ENCODE results near the gene TNFAIP2. TPM values are rescaled to one million over a fixed set of nuclear protein-coding genes. Genes with fewer than 3 reads are reported as not detected.
A peak's percentile ranks its signal among the peaks of the same experiment; 100 is the strongest.

The TNFAIP2 gene
- total RNA-seq, 2 experiments from 2014 or later = 1.7 to 1.8 TPM

DNA sequence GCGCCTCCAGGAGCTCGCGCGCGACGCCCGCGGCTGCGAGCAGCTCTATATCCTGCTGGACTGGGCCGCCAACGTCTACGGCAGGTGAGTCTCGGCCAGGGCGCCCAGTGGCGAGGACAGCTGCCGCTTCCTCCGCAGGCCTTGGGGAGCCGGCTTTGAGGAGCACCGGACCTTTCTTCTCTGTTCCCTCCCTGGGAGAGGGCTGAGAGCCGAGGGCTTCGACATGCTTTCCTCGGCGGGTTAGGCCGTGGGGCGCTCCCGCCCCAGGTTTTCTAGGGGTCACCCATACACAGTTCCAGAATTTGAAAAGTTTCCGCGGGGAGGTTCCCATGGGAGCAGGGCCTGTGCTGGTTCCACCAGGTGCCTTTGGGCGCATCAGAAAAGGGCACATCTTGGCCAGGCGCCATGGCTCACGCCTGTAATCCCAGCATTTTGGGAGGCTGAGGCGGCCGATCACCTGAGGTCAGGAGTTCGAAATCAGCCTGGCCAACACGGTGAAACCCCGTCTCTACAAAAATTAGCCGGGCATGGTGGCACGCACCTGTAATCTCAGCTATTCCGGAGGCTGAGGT, 20.5 kb upstream of the TNFAIP2 start:
- H3K4me3 Mint-ChIP-seq = no peak overlapping the region
- H3K36me3 Mint-ChIP-seq (ENCODE audit: low read depth) = no peaks in the 10 kb centered on the region
- peaks cover 27% of the 10 kb centered on the region for H3K27me3 Mint-ChIP-seq
- ChIA-PET POLR2A (no interaction called here), CTCF (interaction anchor here (0.7 to 1.0 kb wide), 3 partner anchors 39 to 801 kb away, joined by 3 to 4 read pairs (median 3); no protein-coding TSS in a partner anchor)
- DNase-seq = no peak
- ATAC-seq = no peak
- H3K27ac Mint-ChIP-seq = no peak overlapping the region
- intact Hi-C loops (cut with DNase I, micrococcal nuclease) = no loop called here
- H3K9me3 Mint-ChIP-seq (ENCODE audit: low read depth) = no peaks in the 10 kb centered on the region
- H3K4me1 Mint-ChIP-seq = peaks cover 8% of the 10 kb centered on the region

GRCh38 chr14:103103461-103104388, 19.5 kb upstream of the TNFAIP2 start:
- Mint-ChIP-seq H3K27ac (no peak overlapping the region), H3K4me1 (peaks cover 8% of the 10 kb centered on the region), H3K4me3 (no peak overlapping the region), H3K27me3 (peaks cover 27% of the 10 kb centered on the region), H3K9me3 (ENCODE audit: low read depth) (no peaks in the 10 kb centered on the region), H3K36me3 (ENCODE audit: low read depth) (no peaks in the 10 kb centered on the region)
- DNase-seq (peak; percentile 43), ATAC-seq (no peak)
- CTCF ChIA-PET = interaction anchor here (0.9 to 3.7 kb wide), 8 partner anchors 8 to 410 kb away, joined by 3 to 31 read pairs (median 4); partner anchors contain the start of genes EXOC3L4 and LBHD2
- POLR2A ChIA-PET = no interaction called here
- intact Hi-C loops (cut with DNase I, micrococcal nuclease) = loop anchor here in 1 of 2 experiments (2.0 kb wide), 1 partner anchor 189 kb away; no protein-coding TSS in a partner anchor

GRCh38 chr14:103104389-103104653, 18.9 kb upstream of the TNFAIP2 start:
- H3K4me3 Mint-ChIP-seq = no peak overlapping the region
- no peak for DNase-seq
- CTCF ChIA-PET = interaction anchor here (0.6 to 3.7 kb wide), 31 partner anchors 9 to 1290 kb away, joined by 3 to 31 read pairs (median 4); partner anchors contain the start of genes EXOC3L4 and LBHD2
- H3K27ac Mint-ChIP-seq = no peak overlapping the region
- H3K9me3 Mint-ChIP-seq (ENCODE audit: low read depth) = no peaks in the 10 kb centered on the region
- intact Hi-C loops (cut with DNase I, micrococcal nuclease) = loop anchor here in 1 of 2 experiments (2.0 kb wide), 1 partner anchor 188 kb away; no protein-coding TSS in a partner anchor
- ATAC-seq = no peak
- peaks cover 27% of the 10 kb centered on the region for H3K27me3 Mint-ChIP-seq
- no peaks in the 10 kb centered on the region for H3K36me3 Mint-ChIP-seq (ENCODE audit: low read depth)
- peaks cover 10% of the 10 kb centered on the region for H3K4me1 Mint-ChIP-seq
- POLR2A ChIA-PET = no interaction called here

DNA sequence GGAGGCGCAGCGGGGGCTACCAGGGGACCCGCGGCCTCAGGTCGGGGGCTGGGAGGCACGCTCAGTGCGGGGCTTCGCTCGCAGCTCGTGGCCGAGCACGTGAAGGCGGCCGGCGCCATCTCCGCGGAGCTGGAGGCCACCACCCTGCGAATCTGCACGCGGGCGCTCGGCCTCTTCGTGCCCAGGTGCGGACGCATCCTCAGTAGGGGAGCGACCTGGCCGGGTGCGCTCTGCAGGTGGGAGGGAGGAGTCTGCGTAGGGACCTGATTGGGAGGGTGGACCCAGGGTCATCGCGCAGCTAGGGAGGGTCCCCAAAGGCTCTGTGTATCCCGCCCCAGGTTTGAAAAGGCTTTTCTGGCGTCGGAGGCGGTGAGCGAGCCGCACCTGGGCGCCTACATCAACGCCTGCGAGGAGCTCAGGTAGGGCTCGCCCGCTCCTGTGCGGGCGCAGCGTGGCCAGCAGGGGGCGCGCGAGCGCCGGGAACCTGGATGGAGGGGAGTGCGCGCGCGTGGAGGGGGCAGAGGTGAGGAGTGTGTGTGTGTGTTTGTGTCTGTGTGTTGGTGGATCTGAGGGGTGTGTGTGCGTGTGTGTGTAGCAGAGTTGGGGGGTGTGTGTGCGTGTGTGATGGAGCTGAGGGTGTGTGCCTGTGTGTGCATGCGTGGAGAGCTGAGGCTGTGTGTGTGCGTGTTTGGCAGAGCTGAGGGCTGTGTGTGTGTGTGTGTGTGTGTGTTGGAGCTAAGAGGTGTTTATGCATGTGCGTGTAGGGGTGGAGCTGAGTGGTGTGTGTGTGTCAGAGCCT, 18.4 kb upstream of the TNFAIP2 start:
- no peak overlapping the region for H3K27ac Mint-ChIP-seq
- H3K4me1 Mint-ChIP-seq = peaks cover 10% of the 10 kb centered on the region
- no peaks in the 10 kb centered on the region for H3K9me3 Mint-ChIP-seq (ENCODE audit: low read depth)
- ChIA-PET CTCF (interaction anchor here (0.6 to 3.7 kb wide), 39 partner anchors 9 to 1289 kb away, joined by 3 to 31 read pairs (median 4); partner anchors contain the start of genes EXOC3L4 and LBHD2), POLR2A (interaction anchor here (1.4 kb wide), 1 partner anchor 14 kb away, joined by 4 read pairs; no protein-coding TSS in a partner anchor)
- DNase-seq = peak; percentile 85
- H3K4me3 Mint-ChIP-seq = no peak overlapping the region
- ATAC-seq = peak; percentile 82
- H3K27me3 Mint-ChIP-seq = peaks cover 27% of the 10 kb centered on the region
- H3K36me3 Mint-ChIP-seq (ENCODE audit: low read depth) = no peaks in the 10 kb centered on the region
- intact Hi-C loops (cut with DNase I, micrococcal nuclease) = loop anchor here (1.0 to 5.0 kb wide), 6 partner anchors 30 to 188 kb away; no protein-coding TSS in a partner anchor

DNA sequence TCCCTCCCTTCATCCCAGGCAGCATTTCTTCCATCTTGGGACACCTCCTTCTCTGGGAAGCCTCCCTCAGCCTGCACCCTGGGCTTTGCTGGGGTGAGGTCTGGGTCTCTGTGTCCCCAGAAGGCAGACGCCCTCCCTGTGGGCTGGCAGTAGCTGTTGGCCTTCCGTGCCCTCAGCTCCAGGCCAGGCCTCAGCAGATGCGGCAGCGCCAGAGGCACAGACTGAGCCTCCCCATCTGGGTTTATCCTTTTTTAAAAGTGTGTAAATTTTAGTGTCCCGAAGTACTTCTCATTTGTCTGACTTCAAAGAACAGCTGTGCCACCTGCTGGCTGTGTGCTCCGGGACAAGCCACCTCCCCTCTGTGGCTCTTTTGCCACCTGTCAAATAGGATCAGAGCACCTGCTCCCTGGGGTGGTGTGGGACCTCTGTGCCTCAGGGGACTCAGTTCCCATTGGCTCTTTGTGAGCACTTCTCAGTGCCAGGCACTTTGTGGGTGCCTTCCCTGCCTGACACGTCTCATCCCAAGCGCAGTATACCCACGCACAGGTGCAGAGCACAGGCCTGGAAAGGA, 17.6 kb upstream of the TNFAIP2 start:
- no peak for ATAC-seq
- Mint-ChIP-seq H3K4me1 (peaks cover 10% of the 10 kb centered on the region), H3K36me3 (ENCODE audit: low read depth) (no peaks in the 10 kb centered on the region), H3K4me3 (no peak overlapping the region), H3K9me3 (ENCODE audit: low read depth) (no peaks in the 10 kb centered on the region), H3K27me3 (peaks cover 27% of the 10 kb centered on the region), H3K27ac (no peak overlapping the region)
- peak; percentile 50 for DNase-seq
- CTCF ChIA-PET = interaction anchor here (0.6 to 3.7 kb wide), 24 partner anchors 10 to 601 kb away, joined by 3 to 31 read pairs (median 5); partner anchors contain the start of genes EXOC3L4 and LBHD2
- POLR2A ChIA-PET = interaction anchor here (1.4 kb wide), 1 partner anchor 15 kb away, joined by 4 read pairs; no protein-coding TSS in a partner anchor
- intact Hi-C loops (cut with DNase I, micrococcal nuclease) = loop anchor here (1.0 to 5.0 kb wide), 6 partner anchors 30 to 188 kb away; no protein-coding TSS in a partner anchor

GRCh38 chr14:103107455-103107854, 15.8 kb upstream of the TNFAIP2 start:
- DNase-seq (no peak), ATAC-seq (no peak)
- peaks cover 10% of the 10 kb centered on the region for H3K4me1 Mint-ChIP-seq
- no peak overlapping the region for H3K4me3 Mint-ChIP-seq
- intact Hi-C loops (cut with DNase I, micrococcal nuclease) = loop anchor here in 1 of 2 experiments (5.0 kb wide), 1 partner anchor 80 kb away; no protein-coding TSS in a partner anchor
- H3K9me3 Mint-ChIP-seq (ENCODE audit: low read depth) = no peaks in the 10 kb centered on the region
- H3K27ac Mint-ChIP-seq = no peak overlapping the region
- ChIA-PET CTCF (interaction anchor here (0.6 to 2.7 kb wide), 2 partner anchors 33 to 463 kb away, joined by 3 to 12 read pairs; no protein-coding TSS in a partner anchor), POLR2A (no interaction called here)
- no peaks in the 10 kb centered on the region for H3K36me3 Mint-ChIP-seq (ENCODE audit: low read depth)
- H3K27me3 Mint-ChIP-seq = peaks cover 17% of the 10 kb centered on the region

GRCh38 chr14:103107941-103108748, 15.1 kb upstream of the TNFAIP2 start:
- no peak for ATAC-seq
- no peak overlapping the region for H3K27ac Mint-ChIP-seq
- H3K27me3 Mint-ChIP-seq = peaks cover 17% of the 10 kb centered on the region
- intact Hi-C loops (cut with DNase I, micrococcal nuclease) = loop anchor here in 1 of 2 experiments (5.0 kb wide), 1 partner anchor 79 kb away; no protein-coding TSS in a partner anchor
- no peaks in the 10 kb centered on the region for H3K36me3 Mint-ChIP-seq (ENCODE audit: low read depth)
- no peak for DNase-seq
- peaks cover 10% of the 10 kb centered on the region for H3K4me1 Mint-ChIP-seq
- ChIA-PET CTCF (interaction anchor here (1.0 to 1.4 kb wide), 2 partner anchors 16 to 33 kb away, joined by 4 to 6 read pairs; no protein-coding TSS in a partner anchor), POLR2A (interaction anchor here (0.5 kb wide), 1 partner anchor 198 kb away, joined by 3 read pairs; no protein-coding TSS in a partner anchor)
- H3K9me3 Mint-ChIP-seq (ENCODE audit: low read depth) = no peaks in the 10 kb centered on the region
- H3K4me3 Mint-ChIP-seq = no peak overlapping the region

DNA sequence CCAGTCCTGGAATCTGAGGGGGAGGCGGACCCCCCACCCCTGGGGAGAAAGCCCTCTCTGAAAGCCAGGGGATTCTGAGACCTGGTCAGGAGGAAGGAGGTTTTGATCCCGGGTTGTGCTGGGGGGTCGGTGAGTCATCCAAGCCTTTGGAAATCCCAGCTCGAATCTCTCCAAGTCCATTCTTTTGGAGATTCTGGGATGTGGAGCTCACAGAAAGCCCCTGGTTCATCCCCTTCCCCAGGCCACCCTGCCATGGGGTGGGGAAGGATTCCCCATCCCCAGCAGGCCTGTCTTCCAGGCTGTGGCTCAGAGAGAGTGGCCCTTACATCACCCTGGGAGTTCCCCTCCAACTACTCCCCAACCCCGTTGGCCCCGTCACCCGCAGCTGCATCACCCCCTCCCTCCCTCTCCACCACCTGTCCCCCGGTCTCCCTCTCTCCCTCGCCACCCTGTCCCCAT, 14.5 kb upstream of the TNFAIP2 start:
- no peak overlapping the region for H3K27ac Mint-ChIP-seq

DNA sequence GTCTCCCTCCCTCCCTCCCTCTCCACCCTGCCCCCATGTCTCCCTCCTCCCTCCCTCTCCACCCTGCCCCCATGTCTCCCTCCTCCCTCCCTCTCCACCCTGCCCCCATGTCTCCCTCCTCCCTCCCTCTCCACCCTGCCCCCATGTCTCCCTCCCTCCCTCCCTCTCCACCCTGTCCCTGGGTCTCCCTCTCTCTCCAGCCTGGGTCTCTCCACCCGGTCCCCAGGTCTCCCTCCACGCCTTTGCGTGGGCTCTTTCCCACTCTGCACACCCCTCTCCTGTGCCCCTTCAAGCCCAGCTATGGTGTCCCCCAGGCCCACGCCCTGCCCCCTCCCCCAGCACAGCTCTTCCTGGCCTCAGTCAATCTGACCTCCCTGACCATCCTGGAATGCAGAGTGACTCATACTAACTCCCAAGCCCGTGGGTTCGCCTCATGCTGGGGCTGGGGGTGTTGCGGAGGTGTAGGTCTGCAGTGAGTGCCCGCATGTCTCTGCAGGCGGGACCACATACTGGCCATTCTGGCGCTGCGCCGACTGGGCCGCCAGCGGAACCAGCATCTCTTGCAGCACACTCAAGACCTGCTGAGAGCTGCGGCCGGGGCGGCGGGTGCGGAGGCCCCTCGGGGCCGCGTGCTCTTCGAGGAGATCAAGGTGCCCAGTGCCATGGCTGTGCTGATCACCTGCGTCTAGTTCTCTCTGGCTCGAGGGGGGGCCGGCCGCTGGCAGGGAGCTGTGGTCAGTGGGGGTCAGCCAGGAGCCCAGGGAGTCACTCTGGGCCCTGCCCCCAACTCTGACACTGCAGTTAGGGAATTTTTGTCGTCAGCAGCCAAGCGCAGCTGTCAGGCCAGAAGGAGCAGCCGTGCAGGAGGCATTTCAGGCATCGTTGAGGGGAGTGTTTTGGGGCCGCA, 13.5 kb upstream of the TNFAIP2 start:
- intact Hi-C loops (cut with DNase I, micrococcal nuclease) = loop anchor here in 1 of 2 experiments (5.0 kb wide), 1 partner anchor 78 kb away; no protein-coding TSS in a partner anchor
- Mint-ChIP-seq H3K4me1 (peaks cover 7% of the 10 kb centered on the region), H3K4me3 (no peak overlapping the region), H3K27me3 (peaks cover 11% of the 10 kb centered on the region), H3K27ac (no peak overlapping the region), H3K9me3 (ENCODE audit: low read depth) (no peaks in the 10 kb centered on the region), H3K36me3 (ENCODE audit: low read depth) (no peaks in the 10 kb centered on the region)
- ChIA-PET CTCF (no interaction called here), POLR2A (no interaction called here)
- ATAC-seq = no peak
- DNase-seq = no peak

More for the DNA sequence above, 14.5 kb upstream of the TNFAIP2 start:
- Mint-ChIP-seq H3K36me3 (ENCODE audit: low read depth) (no peaks in the 10 kb centered on the region), H3K9me3 (ENCODE audit: low read depth) (no peaks in the 10 kb centered on the region), H3K4me1 (peaks cover 6% of the 10 kb centered on the region), H3K4me3 (no peak overlapping the region), H3K27me3 (peaks cover 12% of the 10 kb centered on the region)
- peak; percentile 75 for ATAC-seq
- ChIA-PET CTCF (interaction anchor here (1.0 to 1.4 kb wide), 2 partner anchors 16 to 34 kb away, joined by 4 to 6 read pairs; no protein-coding TSS in a partner anchor), POLR2A (interaction anchor here (0.5 kb wide), 1 partner anchor 199 kb away, joined by 3 read pairs; no protein-coding TSS in a partner anchor)
- intact Hi-C loops (cut with DNase I, micrococcal nuclease) = loop anchor here in 1 of 2 experiments (5.0 kb wide), 1 partner anchor 79 kb away; no protein-coding TSS in a partner anchor
- DNase-seq = peak; percentile 75
